Measurements from ENCODE around the gene PKD2L1. TPM values are rescaled to one million over a fixed set of nuclear protein-coding genes. Genes with fewer than 3 reads are reported as not detected.
"Not testable (repeated sequence)": the region's sequence is repeated elsewhere in the genome, so short reads cannot be mapped to it uniquely, and the experiment has no call there.

PKD2L1 gene
- under 1 TPM in 1 of 2 donors, not detected in 1; 0.20 TPM for total RNA-seq
- long read RNA-seq: 0 reads

- DNase-seq (no peak), ATAC-seq (no peak)
- intact Hi-C loops (cut with DNase I, micrococcal nuclease): no loop called here
These were observed at the start of gene PKD2L1 for GRCh38 chr10:100330079-100330478. TSS of gene PKD2L1 (minus strand) at chr10:100330228. CDS start at chr10:100330103, 125 bp downstream.

GRCh38 chr10:100377830-100378229, 47.8 kb upstream of the PKD2L1 start:
- intact Hi-C loops (cut with DNase I, micrococcal nuclease): no loop called here
- peak; percentile 31 for ATAC-seq
- no peak for DNase-seq

- peak in 1 of 2 donors; percentile 34 for DNase-seq
These were observed 46.6 kb upstream of the PKD2L1 start for GRCh38 chr10:100376656-100377055.

GRCh38 chr10:100374677-100375353, 44.8 kb upstream of the PKD2L1 start:
- intact Hi-C loops (cut with DNase I, micrococcal nuclease); ATAC-seq: not testable (repeated sequence)
- peak in 1 of 2 donors; percentile 40 for DNase-seq

More at GRCh38 chr10:100376656-100377055, 46.6 kb upstream of the PKD2L1 start:
- ATAC-seq; intact Hi-C loops (cut with DNase I, micrococcal nuclease): not testable (repeated sequence)

GRCh38 chr10:100374200-100374655, 44.2 kb upstream of the PKD2L1 start:
- ATAC-seq (peak; percentile 2), DNase-seq (no peak)
- intact Hi-C loops (cut with DNase I, micrococcal nuclease): no loop called here

GRCh38 chr10:100373298-100374199, 43.5 kb upstream of the PKD2L1 start:
- intact Hi-C loops (cut with DNase I, micrococcal nuclease): no loop called here
- ATAC-seq (peak; percentile 69), DNase-seq (peak; percentile 97 to 99)

- intact Hi-C loops (cut with DNase I, micrococcal nuclease): no loop called here
- ATAC-seq (no peak), DNase-seq (no peak)
These were observed 42.6 kb upstream of the PKD2L1 start for GRCh38 chr10:100372415-100373297.

GRCh38 chr10:100371482-100372027, 41.5 kb upstream of the PKD2L1 start:
- intact Hi-C loops (cut with DNase I, micrococcal nuclease): no loop called here
- ATAC-seq (no peak), DNase-seq (no peak)

GRCh38 chr10:100370714-100371481, 40.9 kb upstream of the PKD2L1 start:
- DNase-seq (peak; percentile 92 to 94), ATAC-seq (peak; percentile 66)
- intact Hi-C loops (cut with DNase I, micrococcal nuclease): no loop called here

GRCh38 chr10:100368721-100369120, 38.7 kb upstream of the PKD2L1 start:
- ATAC-seq (no peak), DNase-seq (no peak)
- intact Hi-C loops (cut with DNase I, micrococcal nuclease): no loop called here

GRCh38 chr10:100364735-100365391, 34.8 kb upstream of the PKD2L1 start:
- intact Hi-C loops (cut with DNase I, micrococcal nuclease): no loop called here
- ATAC-seq (peak; percentile 94), DNase-seq (peak; percentile 88 to 95)

- intact Hi-C loops (cut with DNase I, micrococcal nuclease): no loop called here
- ATAC-seq (no peak), DNase-seq (no peak)
These were observed 34.1 kb upstream of the PKD2L1 start for GRCh38 chr10:100364175-100364574.

GRCh38 chr10:100362570-100363496, 32.8 kb upstream of the PKD2L1 start:
- ATAC-seq (no peak), DNase-seq (no peak)
- intact Hi-C loops (cut with DNase I, micrococcal nuclease): no loop called here

GRCh38 chr10:100360234-100360633, 30.2 kb upstream of the PKD2L1 start:
- ATAC-seq (no peak), DNase-seq (no peak)
- intact Hi-C loops (cut with DNase I, micrococcal nuclease): no loop called here

- DNase-seq: no peak
- intact Hi-C loops (cut with DNase I, micrococcal nuclease): no loop called here
- ATAC-seq: no peak
These were observed 29.6 kb upstream of the PKD2L1 start for GRCh38 chr10:100359529-100360150.

- intact Hi-C loops (cut with DNase I, micrococcal nuclease): no loop called here
- ATAC-seq (no peak), DNase-seq (no peak)
These were observed 29.0 kb upstream of the PKD2L1 start for GRCh38 chr10:100359030-100359432.

Data from left colon (tissue), 2 donors.